Thymus (tissue), 11 donors: ENCODE measurements around the gene ARHGAP21. TPM values are rescaled to one million over a fixed set of nuclear protein-coding genes. Genes with fewer than 3 reads are reported as not detected.
A peak's percentile ranks its signal among the peaks of the same experiment; 100 is the strongest.

ENCODE experiments used
- DNase-seq, 9 donors: peaks; one replicate each; pipeline ENCODE4 v3.0.0-alpha.2; 2013; ENCODE audit warnings: low spot score in 9 of 9, low read depth in 6 of 9, missing footprints in 1 of 9
- H3K27ac ChIP-seq, 2 donors: one replicate each; pipeline ENCODE4 v1.5.1; 2013; ENCODE audit warnings: control low read depth in 1 of 2, low read depth in 1 of 2, low read length in 1 of 2, mild to moderate bottlenecking in 1 of 2, moderate library complexity in 1 of 2
- H3K27me3 ChIP-seq, 2 donors: one replicate each; pipeline ENCODE4 v1.5.1; 2013; ENCODE audit warnings: low read length in 1 of 2; ENCODE audit not compliant: control insufficient read depth in 2 of 2, insufficient read depth in 1 of 2
- H3K36me3 ChIP-seq, 2 donors: one replicate each; pipeline ENCODE4 v1.5.1; 2013; ENCODE audit warnings: low read length in 1 of 2, mild to moderate bottlenecking in 1 of 2, moderate library complexity in 1 of 2; ENCODE audit not compliant: control insufficient read depth in 2 of 2, insufficient read depth in 2 of 2
- H3K4me1 ChIP-seq, 2 donors: one replicate each; pipeline ENCODE4 v1.5.1; 2013; ENCODE audit warnings: low read length in 2 of 2; ENCODE audit not compliant: control insufficient read depth in 2 of 2, insufficient read depth in 2 of 2
- H3K4me3 ChIP-seq, 2 donors: one replicate each; pipeline ENCODE4 v1.5.1; 2013; ENCODE audit warnings: low read length in 2 of 2, control low read depth in 1 of 2, mild to moderate bottlenecking in 1 of 2
- H3K9me3 ChIP-seq, 2 donors: one replicate each; pipeline ENCODE4 v1.5.1; 2013; ENCODE audit warnings: low read length in 1 of 2, mild to moderate bottlenecking in 1 of 2; ENCODE audit not compliant: control insufficient read depth in 2 of 2, insufficient read depth in 1 of 2
- WGBS: extraction: QIAGEN DNeasy Blood & Tissue Kit; methylation state at CpG from one replicate; pipeline ENCODE4 v1.1.7; 2013; 5-methylcytosine and 5-hydroxymethylcytosine counted together
- polyA plus RNA-seq: library from polyadenylated mRNA; stranded (reverse); fragments of 200-250 nt; gene quantifications from one replicate; pipeline ENCODE4 v1.2.3, GENCODE V29; 2013
- total RNA-seq: library from RNA; stranded (reverse); fragments of 120-200 nt; gene quantifications from one replicate; pipeline ENCODE4 v1.2.4, GENCODE V29; 2013
- donor health status: healthy.

Gene ARHGAP21
- total and polyA plus RNA-seq, 2 donors: 20.4 to 23.7 TPM

DNA sequence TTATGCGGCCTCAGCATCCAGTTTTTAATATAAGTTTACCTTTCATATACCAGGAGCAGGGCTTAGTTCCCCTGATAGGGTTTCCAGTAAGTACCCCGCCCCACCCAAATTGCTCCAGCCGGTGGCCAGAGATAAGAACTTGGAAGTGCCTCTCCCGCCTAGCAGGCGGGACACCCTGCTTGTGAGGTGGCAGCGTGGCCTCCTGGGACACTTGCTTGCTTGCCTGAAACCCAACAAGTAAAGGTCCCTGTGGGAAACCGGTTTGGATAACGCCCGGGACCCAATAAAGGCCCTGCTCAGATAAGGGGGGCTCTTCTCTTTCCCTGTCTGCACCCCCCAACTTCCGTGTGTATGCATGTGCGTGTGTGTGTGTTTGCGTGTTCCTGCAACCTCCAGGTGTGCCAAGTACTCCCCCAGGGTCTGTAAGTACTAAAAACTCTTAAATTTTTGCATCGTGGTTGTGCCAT lies 154.3 kb downstream of the ARHGAP21 start:
- H3K27ac ChIP-seq: no peak overlapping the region
- no peak overlapping the region for H3K4me3 ChIP-seq
- no peaks in the 10 kb centered on the region for H3K9me3 ChIP-seq
- no peaks in the 10 kb centered on the region for H3K36me3 ChIP-seq
- 97% methylated on average over 13 of the region's 13 CpGs for WGBS
- H3K27me3 ChIP-seq: no peaks in the 10 kb centered on the region
- no peak for DNase-seq
- no peaks in the 10 kb centered on the region for H3K4me1 ChIP-seq

DNA sequence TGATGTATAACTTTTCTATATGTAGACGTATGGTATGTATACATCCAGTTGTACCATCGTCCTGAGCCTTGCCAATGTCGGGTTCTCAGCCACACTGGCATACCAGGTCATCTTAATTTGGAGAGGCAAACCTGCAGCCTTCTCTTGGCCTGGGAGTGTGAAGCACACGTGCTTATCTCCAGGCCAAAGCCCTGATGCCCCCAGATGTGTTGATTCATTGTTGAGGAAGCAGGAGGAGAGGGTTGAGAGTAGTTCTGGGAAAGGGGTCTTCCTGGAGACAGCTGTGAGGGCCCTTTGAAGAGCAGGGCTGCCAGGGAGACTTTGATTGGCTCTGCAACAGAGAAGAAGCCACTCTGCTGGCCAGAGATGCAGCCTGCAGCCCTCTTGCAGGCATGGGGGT lies 155.6 kb downstream of the ARHGAP21 start:
- Histone ChIP-seq H3K27me3 (no peaks in the 10 kb centered on the region), H3K4me1 (no peaks in the 10 kb centered on the region), H3K27ac (no peak overlapping the region), H3K9me3 (no peaks in the 10 kb centered on the region), H3K36me3 (no peaks in the 10 kb centered on the region), H3K4me3 (no peak overlapping the region)
- 78% methylated on average over 4 of the region's 4 CpGs for WGBS
- DNase-seq: no peak

DNA sequence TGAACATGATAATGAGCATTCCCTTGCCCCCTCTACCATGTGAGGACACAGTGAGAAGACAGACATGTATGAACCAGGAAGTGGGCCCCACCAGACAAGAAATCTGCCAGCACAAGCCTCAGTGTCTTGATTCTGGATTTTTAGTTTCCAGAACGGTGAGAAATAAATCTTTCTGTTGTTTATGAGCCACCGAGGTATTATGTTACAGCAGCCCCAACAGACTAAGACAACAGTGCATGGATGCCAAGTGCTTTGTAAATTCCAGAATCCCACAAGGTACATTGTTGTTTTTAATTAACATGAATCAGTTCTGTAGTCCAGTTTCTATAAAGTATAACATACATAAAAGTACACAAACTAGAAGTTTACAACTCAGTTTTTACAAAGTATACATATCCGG lies 162.2 kb downstream of the ARHGAP21 start:
- Histone ChIP-seq H3K27me3 (no peaks in the 10 kb centered on the region), H3K36me3 (no peaks in the 10 kb centered on the region), H3K9me3 (no peaks in the 10 kb centered on the region), H3K4me3 (no peak overlapping the region), H3K27ac (no peak overlapping the region), H3K4me1 (peaks cover 0 to 3% of the 10 kb centered on the region in 2 donors)
- DNase-seq: no peak
- WGBS: 96% methylated on average over 3 of the region's 3 CpGs

GRCh38 chr10:24556750-24557742 lies 166.6 kb downstream of the ARHGAP21 start:
- no peaks in the 10 kb centered on the region for H3K36me3 ChIP-seq
- no peak overlapping the region for H3K27ac ChIP-seq
- DNase-seq: peak in 5 of 9 donors; percentile 3 to 59 (median 26)
- no peaks in the 10 kb centered on the region for H3K27me3 ChIP-seq
- H3K4me1 ChIP-seq: peaks cover 0 to 3% of the 10 kb centered on the region in 2 donors
- H3K9me3 ChIP-seq: no peaks in the 10 kb centered on the region
- 55% methylated on average over 24 of the region's 24 CpGs for WGBS
- H3K4me3 ChIP-seq: no peak overlapping the region

DNA sequence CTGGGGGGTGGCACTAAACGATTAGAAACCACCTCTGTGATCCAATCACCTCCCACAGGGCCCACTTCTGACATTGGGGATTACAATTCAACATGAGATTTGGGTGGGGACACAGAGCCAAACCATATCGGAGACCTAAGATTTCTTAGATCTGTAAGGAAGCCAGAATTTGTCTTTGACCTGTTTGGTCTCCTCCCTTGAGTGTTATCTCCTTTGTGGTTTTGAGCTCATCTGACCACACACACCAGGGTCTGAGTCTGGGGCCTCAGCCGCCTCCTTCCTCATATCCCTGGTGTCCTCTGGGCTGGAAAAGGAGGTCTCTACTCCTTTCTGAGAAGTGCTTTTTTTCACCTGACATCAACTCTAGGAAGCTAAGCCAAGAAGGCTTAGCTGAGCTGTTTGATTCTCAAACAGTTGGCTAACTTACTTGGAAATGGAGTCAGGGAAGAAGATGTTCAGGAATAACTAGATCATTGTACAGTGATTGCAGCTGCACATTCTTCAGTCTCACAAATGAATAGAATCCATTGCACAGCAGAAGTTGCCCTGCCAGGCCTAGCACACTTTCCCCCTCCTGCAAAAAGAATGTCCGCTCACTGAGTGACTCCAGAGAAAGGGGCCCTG lies 167.4 kb downstream of the ARHGAP21 start:
- Histone ChIP-seq H3K36me3 (no peaks in the 10 kb centered on the region), H3K4me3 (no peak overlapping the region), H3K4me1 (peaks cover 0 to 3% of the 10 kb centered on the region in 2 donors), H3K27ac (no peak overlapping the region), H3K9me3 (no peaks in the 10 kb centered on the region), H3K27me3 (no peaks in the 10 kb centered on the region)
- DNase-seq: no peak
- 89% methylated on average over 4 of the region's 4 CpGs for WGBS

- 94% methylated on average over 7 of the region's 7 CpGs for WGBS
- DNase-seq: no peak
Observed at GRCh38 chr10:24554036-24554435, 169.7 kb downstream of the ARHGAP21 start.

GRCh38 chr10:24553051-24553612 lies 170.6 kb downstream of the ARHGAP21 start:
- no peak overlapping the region for H3K4me3 ChIP-seq
- no peaks in the 10 kb centered on the region for H3K36me3 ChIP-seq
- no peaks in the 10 kb centered on the region for H3K9me3 ChIP-seq
- H3K27me3 ChIP-seq: no peaks in the 10 kb centered on the region
- H3K4me1 ChIP-seq: peaks cover 0 to 3% of the 10 kb centered on the region in 2 donors
- 87% methylated on average over 10 of the region's 10 CpGs for WGBS
- DNase-seq: no peak
- H3K27ac ChIP-seq: no peak overlapping the region

More at GRCh38 chr10:24554036-24554435, 169.7 kb downstream of the ARHGAP21 start:
- Histone ChIP-seq H3K36me3 (no peaks in the 10 kb centered on the region), H3K4me3 (no peak overlapping the region), H3K27ac (no peak overlapping the region), H3K4me1 (peaks cover 0 to 3% of the 10 kb centered on the region in 2 donors), H3K27me3 (no peaks in the 10 kb centered on the region), H3K9me3 (no peaks in the 10 kb centered on the region)

DNA sequence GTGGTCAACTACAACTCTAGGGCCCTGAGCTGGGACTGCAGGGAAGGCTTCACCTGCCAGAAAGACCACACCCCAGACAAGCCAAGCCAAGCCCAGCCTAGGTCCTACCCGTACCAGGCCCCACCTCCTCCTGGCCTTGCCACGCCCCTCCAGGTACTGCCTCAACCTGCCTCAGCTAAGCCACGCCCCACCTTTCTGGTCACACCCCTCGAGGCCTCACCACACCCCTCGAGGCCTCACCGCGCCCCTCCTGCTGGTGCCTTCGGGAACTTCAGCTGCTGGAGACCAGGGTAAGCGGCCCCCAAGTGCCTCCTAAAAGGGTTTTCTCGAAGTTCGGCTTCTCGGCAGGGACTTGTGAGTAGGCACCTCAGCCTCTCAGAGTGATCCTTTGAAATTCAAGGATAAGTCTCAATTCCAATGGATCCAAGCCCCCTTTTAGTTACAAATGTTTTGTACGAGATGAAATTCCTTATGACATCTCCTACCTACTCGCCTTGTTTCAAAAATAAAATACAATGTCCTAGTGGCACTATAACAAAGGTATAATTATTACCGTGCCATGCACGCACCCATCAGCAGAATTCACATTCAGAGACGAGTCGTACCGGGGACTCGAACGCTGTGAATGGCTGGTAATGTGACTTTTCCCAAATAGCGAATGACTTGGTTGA lies 171.2 kb downstream of the ARHGAP21 start:
- WGBS: 88% methylated on average over 22 of the region's 22 CpGs
- Histone ChIP-seq H3K4me1 (peaks cover 0 to 3% of the 10 kb centered on the region in 2 donors), H3K27me3 (no peaks in the 10 kb centered on the region), H3K4me3 (no peak overlapping the region), H3K36me3 (no peaks in the 10 kb centered on the region), H3K27ac (no peak overlapping the region), H3K9me3 (no peaks in the 10 kb centered on the region)
- no peak for DNase-seq
